Measurements from ENCODE around the gene ZBTB17. TPM values are rescaled to one million over a fixed set of nuclear protein-coding genes. Genes with fewer than 3 reads are reported as not detected.

The ZBTB17 gene
- total RNA-seq, 1 experiment from 2014 or later = 37.0 TPM

- DNase-seq (ENCODE audit: low read depth) = no peak
Observed at GRCh38 chr1:15947382-15948090, 28.4 kb downstream of the ZBTB17 start.

DNA sequence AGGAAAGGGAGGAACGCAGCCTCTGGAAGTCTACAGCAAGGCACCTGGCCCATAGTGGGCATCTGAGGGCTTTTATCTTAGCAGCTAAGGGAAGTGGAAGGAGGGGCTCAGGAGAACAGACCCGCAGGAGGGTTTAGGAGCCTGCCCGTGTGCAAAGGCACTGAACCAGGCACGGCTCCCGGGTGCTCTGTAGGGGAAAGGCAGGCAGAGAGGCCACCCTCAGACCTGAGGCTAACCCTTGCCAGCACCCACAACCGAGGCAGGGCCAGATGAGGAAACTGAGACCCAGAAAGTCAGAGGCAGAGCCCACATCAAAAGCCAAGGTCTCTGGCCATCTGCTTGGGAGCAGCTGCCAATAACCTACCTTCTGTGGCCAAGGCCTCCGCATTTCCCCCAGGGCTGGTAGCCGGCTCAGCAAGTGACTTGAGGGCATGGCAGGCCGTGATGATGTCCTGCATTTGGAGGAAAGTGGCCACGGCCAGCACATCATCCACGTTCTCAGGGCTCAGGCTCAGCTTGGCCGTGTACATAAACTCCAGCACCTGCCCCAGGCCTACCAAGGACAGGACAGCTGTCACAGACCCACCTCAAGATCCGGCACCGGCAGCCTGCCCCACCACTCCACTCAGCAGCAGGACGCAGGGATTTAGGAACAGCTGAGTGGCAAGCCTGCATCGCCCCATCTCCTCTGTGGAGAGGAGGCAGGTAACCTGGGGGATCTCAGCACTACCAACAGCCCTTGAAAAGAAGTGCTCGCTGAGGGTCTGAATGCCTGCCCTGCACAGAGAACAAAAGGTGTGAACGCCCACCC is 29.1 kb downstream of the ZBTB17 start:
- DNase-seq (ENCODE audit: low read depth) = no peak

GRCh38 chr1:15945832-15946448 is 30.0 kb downstream of the ZBTB17 start:
- no peak for DNase-seq (ENCODE audit: low read depth)

- DNase-seq (ENCODE audit: low read depth) = no peak
Observed at GRCh38 chr1:15945011-15945831, 30.7 kb downstream of the ZBTB17 start.

GRCh38 chr1:15944308-15945010 is 31.4 kb downstream of the ZBTB17 start:
- DNase-seq (ENCODE audit: low read depth) = no peak

GRCh38 chr1:15943992-15944307 is 32.0 kb downstream of the ZBTB17 start:
- no peak for DNase-seq (ENCODE audit: low read depth)

- DNase-seq (ENCODE audit: low read depth) = no peak
Observed at GRCh38 chr1:15943328-15943991, 32.4 kb downstream of the ZBTB17 start.

GRCh38 chr1:15942661-15943327 is 33.1 kb downstream of the ZBTB17 start:
- no peak for DNase-seq (ENCODE audit: low read depth)

- DNase-seq (ENCODE audit: low read depth) = no peak
Observed at GRCh38 chr1:15941899-15942660, 33.8 kb downstream of the ZBTB17 start.

- no peak for DNase-seq (ENCODE audit: low read depth)
Observed at GRCh38 chr1:15941044-15941840, 34.7 kb downstream of the ZBTB17 start.

DNA sequence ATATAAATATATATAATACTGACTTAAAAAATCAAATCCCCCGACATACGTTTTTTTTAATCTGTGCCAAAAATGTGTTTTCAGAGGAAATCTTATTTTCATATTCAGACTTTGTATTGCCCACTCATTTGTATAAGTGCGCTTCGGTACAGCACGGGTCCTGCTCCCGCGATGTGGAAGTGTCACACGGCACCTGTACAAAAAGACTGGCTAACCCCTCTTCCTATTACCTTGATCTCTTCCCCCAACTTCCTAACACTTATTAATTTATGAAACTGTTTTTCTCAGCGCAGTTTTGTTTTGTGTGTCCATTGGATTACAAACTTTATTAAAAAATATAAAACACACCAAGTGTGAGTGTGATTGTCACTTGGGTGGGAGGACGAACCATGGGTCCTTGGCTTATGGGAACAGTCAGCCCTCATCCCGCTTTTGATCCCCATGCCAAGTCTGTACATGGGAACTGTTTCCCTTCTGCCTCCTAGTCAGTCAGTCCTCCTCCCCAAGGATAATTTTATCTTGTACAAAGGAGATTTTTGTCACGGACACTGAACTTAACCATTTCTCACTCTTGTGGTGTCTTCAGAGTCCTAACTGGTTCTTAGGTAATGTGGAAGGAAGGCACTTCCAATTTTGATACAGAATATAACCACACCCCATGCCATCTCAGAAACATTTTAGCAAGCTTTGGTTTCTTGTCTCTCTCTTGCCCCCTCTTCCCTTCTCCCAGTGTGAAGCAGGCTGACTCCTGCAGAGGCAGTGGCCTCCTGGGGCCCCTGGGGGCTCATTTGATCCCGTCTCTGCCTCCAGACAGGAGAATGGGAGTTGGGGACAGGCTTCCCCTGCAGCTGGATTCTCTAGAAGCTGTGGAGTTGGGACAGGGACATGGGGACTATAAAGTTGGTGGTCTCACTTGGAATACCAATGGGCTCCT is 35.5 kb downstream of the ZBTB17 start:
- DNase-seq (ENCODE audit: low read depth) = no peak

GRCh38 chr1:15939181-15940109 is 36.5 kb downstream of the ZBTB17 start:
- DNase-seq (ENCODE audit: low read depth) = no peak

GRCh38 chr1:15938628-15939161 is 37.2 kb downstream of the ZBTB17 start:
- no peak for DNase-seq (ENCODE audit: low read depth)

GRCh38 chr1:15937706-15938168 is 38.2 kb downstream of the ZBTB17 start:
- DNase-seq (ENCODE audit: low read depth) = peak; percentile 61

DNA sequence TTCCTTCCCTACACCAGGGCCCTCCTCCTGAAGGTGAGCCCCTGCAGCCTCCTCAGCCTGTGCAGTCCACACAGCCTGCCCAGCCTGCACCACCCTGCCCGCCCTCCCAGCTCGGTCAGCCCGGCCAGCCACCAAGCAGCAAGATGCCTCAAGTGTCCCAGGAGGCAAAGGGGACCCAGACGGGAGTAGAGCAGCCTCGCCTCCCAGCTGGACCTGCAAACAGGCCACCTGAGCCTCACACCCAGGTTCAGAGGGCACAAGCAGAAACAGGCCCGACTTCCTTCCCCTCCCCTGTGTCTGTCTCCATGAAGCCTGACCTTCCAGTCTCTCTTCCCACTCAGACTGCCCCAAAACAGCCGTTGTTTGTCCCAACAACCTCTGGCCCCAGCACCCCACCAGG is 38.8 kb downstream of the ZBTB17 start:
- DNase-seq (ENCODE audit: low read depth) = no peak

GRCh38 chr1:15936025-15936424 is 39.9 kb downstream of the ZBTB17 start:
- no peak for DNase-seq (ENCODE audit: low read depth)
